ENCODE data around the gene STIM2.
A peak's percentile ranks its signal among the peaks of the same experiment; 100 is the strongest.
"Not testable (repeated sequence)": the region's sequence is repeated elsewhere in the genome, so short reads cannot be mapped to it uniquely, and the experiment has no call there.

Gene STIM2

GRCh38 chr4:26889356-26889755 is 28.7 kb downstream of the STIM2 start:
- no peak for TF ChIP-seq Cebpa-rat (IDR thresholded peaks at IDR 0.05)
- no peak overlapping the region for H3K4me2 ChIP-seq
- H4K20me1 ChIP-seq: peaks cover 40% of the 10 kb centered on the region

GRCh38 chr4:26891054-26891453 is 30.4 kb downstream of the STIM2 start:
- peaks cover 14% of the 10 kb centered on the region for H3K4me1 ChIP-seq
- H3K27me3 ChIP-seq: no peaks in the 10 kb centered on the region
- H3K4me3 ChIP-seq: no peak overlapping the region
- H3K9me3 ChIP-seq: peaks cover 64% of the 10 kb centered on the region
- H3K4me2 ChIP-seq: no peak overlapping the region
- peaks cover 69% of the 10 kb centered on the region for H3K36me3 ChIP-seq
- H3K9ac ChIP-seq: no peak overlapping the region
- TF ChIP-seq Cebpa-rat (IDR thresholded peaks at IDR 0.05): no peak
- H4K20me1 ChIP-seq: peaks cover 52% of the 10 kb centered on the region
- no peak overlapping the region for H3K27ac ChIP-seq

More at GRCh38 chr4:26889356-26889755, 28.7 kb downstream of the STIM2 start:
- Histone ChIP-seq H3K36me3 (peaks cover 61% of the 10 kb centered on the region), H3K27ac (no peak overlapping the region), H3K9me3 (peaks cover 59% of the 10 kb centered on the region), H3K27me3 (no peaks in the 10 kb centered on the region), H3K9ac (no peak overlapping the region), H3K4me3 (peak overlapping the region; percentile 3; the same call in 1 of the 2 replicates), H3K4me1 (peaks cover 28% of the 10 kb centered on the region)

DNA sequence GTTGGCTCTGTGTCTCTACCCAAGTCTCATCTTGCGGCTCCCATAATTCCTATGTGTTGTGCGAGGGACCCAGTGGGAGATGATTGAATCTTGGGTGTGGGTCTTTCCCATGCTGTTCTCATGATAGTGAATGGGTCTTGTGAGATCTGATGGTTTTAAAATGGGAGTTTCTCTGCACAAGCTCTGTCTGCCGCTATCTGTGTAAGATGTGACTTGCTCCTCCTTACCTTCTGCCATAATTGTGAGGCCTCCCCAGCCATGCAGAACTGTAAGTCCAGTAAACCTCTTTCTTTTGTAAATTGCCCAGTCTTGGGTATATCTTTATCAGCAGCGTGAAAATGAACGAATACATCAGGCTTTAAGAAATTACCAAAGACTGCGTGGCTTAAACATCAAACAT is 31.2 kb downstream of the STIM2 start:
- peaks cover 76% of the 10 kb centered on the region for H3K36me3 ChIP-seq
- H3K4me1 ChIP-seq: peaks cover 6% of the 10 kb centered on the region
- no peak for TF ChIP-seq Cebpa-rat (IDR thresholded peaks at IDR 0.05)
- peaks cover 68% of the 10 kb centered on the region for H3K9me3 ChIP-seq
- no peak overlapping the region for H3K9ac ChIP-seq
- H3K27ac ChIP-seq: no peak overlapping the region
- no peaks in the 10 kb centered on the region for H3K27me3 ChIP-seq
- H4K20me1 ChIP-seq: peaks cover 52% of the 10 kb centered on the region
- no peak overlapping the region for H3K4me2 ChIP-seq
- H3K4me3 ChIP-seq: no peak overlapping the region

DNA sequence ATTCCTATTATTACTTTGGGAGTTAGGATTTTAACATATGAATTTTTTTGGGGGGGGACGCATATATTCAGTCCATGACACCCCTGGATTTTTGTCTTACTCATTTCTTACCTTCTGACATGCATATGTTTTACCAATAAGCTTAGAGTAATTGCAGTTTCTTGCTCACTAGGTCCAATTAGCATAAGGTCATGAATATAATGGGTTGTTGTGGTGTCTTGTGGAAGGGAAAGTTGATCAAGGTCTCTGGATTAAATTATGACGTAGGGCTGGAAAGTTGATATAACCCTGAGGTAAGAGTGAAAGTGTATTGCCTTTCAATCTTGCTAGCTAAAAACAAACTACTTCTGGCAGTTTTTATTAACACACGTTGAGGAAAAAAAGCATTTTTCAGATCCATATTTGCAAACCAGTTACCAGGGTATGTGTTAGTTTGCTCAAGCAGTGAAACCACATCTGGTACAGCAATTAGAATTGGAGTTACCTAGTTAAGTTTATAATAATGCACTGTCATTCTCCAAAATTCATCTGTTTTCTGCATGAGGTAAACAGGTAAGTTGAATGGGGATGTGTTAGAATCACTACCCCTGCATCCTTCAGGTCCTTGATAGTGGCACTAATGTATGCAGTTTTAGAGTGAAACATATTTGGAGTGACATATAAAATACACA is 32.0 kb downstream of the STIM2 start:
- H3K36me3 ChIP-seq: peaks cover 77% of the 10 kb centered on the region
- peaks cover 68% of the 10 kb centered on the region for H3K9me3 ChIP-seq
- no peak for TF ChIP-seq Cebpa-rat (IDR thresholded peaks at IDR 0.05)
- no peak overlapping the region for H3K4me2 ChIP-seq
- H3K9ac ChIP-seq: no peak overlapping the region
- no peak overlapping the region for H3K27ac ChIP-seq
- H3K27me3 ChIP-seq: no peaks in the 10 kb centered on the region
- peaks cover under 1% of the 10 kb centered on the region; the same call in 1 of the 2 replicates for H3K4me1 ChIP-seq
- peaks cover 57% of the 10 kb centered on the region for H4K20me1 ChIP-seq
- no peak overlapping the region for H3K4me3 ChIP-seq

DNA sequence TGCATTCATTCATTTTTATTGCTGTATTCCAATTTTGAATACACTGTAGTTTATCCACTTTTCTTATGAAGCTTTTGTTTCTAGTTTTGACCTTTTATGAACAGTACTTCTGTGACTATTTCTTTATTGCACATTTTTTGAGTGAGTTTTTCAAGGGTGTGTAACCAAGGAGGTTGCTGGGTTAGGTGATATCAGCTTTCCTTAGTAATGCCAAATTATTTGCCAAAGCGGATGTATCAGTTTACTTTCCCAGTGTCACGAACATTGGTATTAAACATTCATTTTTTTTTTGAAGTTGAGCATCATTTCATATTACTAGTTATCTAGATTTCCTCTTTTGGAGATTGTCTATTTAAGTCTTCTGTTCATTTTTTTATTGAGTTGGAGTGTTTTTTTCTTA is 32.9 kb downstream of the STIM2 start:
- H3K27ac ChIP-seq: no peak overlapping the region
- no peaks in the 10 kb centered on the region for H3K27me3 ChIP-seq
- no peak for TF ChIP-seq Cebpa-rat (IDR thresholded peaks at IDR 0.05)
- H3K4me2 ChIP-seq: no peak overlapping the region
- peaks cover 4% of the 10 kb centered on the region; the same call in 1 of the 2 replicates for H3K4me1 ChIP-seq
- peaks cover 73% of the 10 kb centered on the region for H3K36me3 ChIP-seq
- peaks cover 66% of the 10 kb centered on the region for H4K20me1 ChIP-seq
- no peak overlapping the region for H3K9ac ChIP-seq
- H3K4me3 ChIP-seq: no peak overlapping the region
- peaks cover 59% of the 10 kb centered on the region for H3K9me3 ChIP-seq

GRCh38 chr4:26894881-26895280 is 34.2 kb downstream of the STIM2 start:
- not testable (repeated sequence) for H3K9ac ChIP-seq, H3K27me3 ChIP-seq, H3K4me2 ChIP-seq, H3K27ac ChIP-seq, H3K4me3 ChIP-seq
- Histone ChIP-seq H3K9me3 (peaks cover 45% of the 10 kb centered on the region), H3K36me3 (peaks cover 59% of the 10 kb centered on the region), H4K20me1 (peaks cover 78% of the 10 kb centered on the region), H3K4me1 (peaks cover 16% of the 10 kb centered on the region)

- H3K9ac ChIP-seq: no peak overlapping the region
- no peak for TF ChIP-seq Cebpa-rat (IDR thresholded peaks at IDR 0.05)
- H3K4me1 ChIP-seq: peaks cover 30% of the 10 kb centered on the region
- no peak overlapping the region for H3K4me2 ChIP-seq
- peaks cover 27% of the 10 kb centered on the region for H3K9me3 ChIP-seq
- H3K36me3 ChIP-seq: peaks cover 43% of the 10 kb centered on the region
- H3K27ac ChIP-seq: no peak overlapping the region
- no peak overlapping the region for H3K4me3 ChIP-seq
- peaks cover 96% of the 10 kb centered on the region for H4K20me1 ChIP-seq
- H3K27me3 ChIP-seq: no peaks in the 10 kb centered on the region
Observed at GRCh38 chr4:26896636-26897035, 36.0 kb downstream of the STIM2 start.

- Histone ChIP-seq H3K4me1 (peaks cover 48% of the 10 kb centered on the region), H4K20me1 (peaks cover 98% of the 10 kb centered on the region)
Observed at GRCh38 chr4:26899991-26900390, 39.4 kb downstream of the STIM2 start.

DNA sequence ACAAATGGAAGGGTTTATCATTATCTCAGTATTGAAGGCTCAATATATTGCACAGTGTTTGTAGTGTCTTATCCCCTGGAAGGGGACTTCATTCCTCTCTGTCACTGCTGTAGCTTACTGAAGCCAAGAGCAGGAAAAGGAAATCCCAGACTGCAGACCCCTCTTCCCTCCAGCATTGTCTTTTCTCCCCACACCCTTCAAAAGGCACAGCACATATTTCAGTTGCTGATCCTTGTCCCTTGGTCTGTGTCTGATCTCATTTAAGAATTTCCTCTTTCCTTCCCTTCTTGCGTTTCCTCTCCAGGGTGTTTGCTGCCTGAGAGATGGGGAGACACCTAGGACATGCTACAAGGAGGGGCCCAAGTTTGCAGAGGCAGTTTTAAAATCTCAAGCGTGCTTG is 40.1 kb downstream of the STIM2 start:
- no peak for TF ChIP-seq Cebpa-rat (IDR thresholded peaks at IDR 0.05)

More at GRCh38 chr4:26899991-26900390, 39.4 kb downstream of the STIM2 start:
- no peak overlapping the region for H3K4me3 ChIP-seq
- H3K27ac ChIP-seq: no peak overlapping the region
- H3K9ac ChIP-seq: no peak overlapping the region
- H3K27me3 ChIP-seq: no peaks in the 10 kb centered on the region
- TF ChIP-seq Cebpa-rat (IDR thresholded peaks at IDR 0.05): no peak
- H3K4me2 ChIP-seq: peak overlapping the region; percentile 65
- peaks cover 32% of the 10 kb centered on the region for H3K36me3 ChIP-seq
- peaks cover 12% of the 10 kb centered on the region; the same call in 1 of the 2 replicates for H3K9me3 ChIP-seq

DNA sequence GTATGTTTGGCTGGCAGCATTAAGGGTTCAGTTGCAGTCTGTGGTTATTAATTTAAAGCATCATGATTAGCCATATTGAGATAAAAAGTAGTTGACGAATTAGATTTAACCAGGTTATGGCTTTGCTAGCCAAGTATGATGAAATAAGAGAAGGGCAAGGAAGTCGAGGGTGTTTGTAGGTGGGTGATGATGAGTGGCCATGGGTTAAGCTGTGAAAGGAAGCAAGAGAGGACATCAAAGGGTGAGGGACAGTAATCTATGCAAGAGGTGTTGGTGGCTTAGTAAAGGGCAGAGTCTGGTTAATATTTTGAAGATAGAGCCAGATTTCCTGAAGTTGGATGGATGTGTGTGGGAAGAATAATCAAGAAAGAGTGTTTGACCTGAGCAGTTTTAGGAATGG is 44.5 kb downstream of the STIM2 start:
- H3K36me3 ChIP-seq: peaks cover 22% of the 10 kb centered on the region; the same call in 1 of the 2 replicates
- peaks cover 98% of the 10 kb centered on the region for H4K20me1 ChIP-seq
- H3K9me3 ChIP-seq: peaks cover 8% of the 10 kb centered on the region
- H3K4me2 ChIP-seq: no peak overlapping the region
- H3K27me3 ChIP-seq: no peaks in the 10 kb centered on the region
- no peak overlapping the region for H3K4me3 ChIP-seq
- no peak for TF ChIP-seq Cebpa-rat (IDR thresholded peaks at IDR 0.05)
- H3K9ac ChIP-seq: no peak overlapping the region
- peaks cover 52% of the 10 kb centered on the region for H3K4me1 ChIP-seq
- H3K27ac ChIP-seq: no peak overlapping the region

More for the DNA sequence above, 40.1 kb downstream of the STIM2 start:
- H3K36me3 ChIP-seq: peaks cover 27% of the 10 kb centered on the region
- no peaks in the 10 kb centered on the region for H3K27me3 ChIP-seq
- no peak overlapping the region for H3K4me3 ChIP-seq
- H3K9ac ChIP-seq: peak overlapping the region; percentile 36; the same call in 1 of the 2 replicates
- 0 out of 2 replicates have a peak overlapping the region, but pooled peaks have one; percentile 2 for H3K27ac ChIP-seq
- H3K9me3 ChIP-seq: peaks cover 11% of the 10 kb centered on the region; the same call in 1 of the 2 replicates
- peak overlapping the region; percentile 65 for H3K4me2 ChIP-seq
- H3K4me1 ChIP-seq: peaks cover 48% of the 10 kb centered on the region
- peaks cover 98% of the 10 kb centered on the region for H4K20me1 ChIP-seq
